ENCODE data around the gene ERBB4. TPM values are rescaled to one million over a fixed set of nuclear protein-coding genes. Genes with fewer than 3 reads are reported as not detected.

Gene ERBB4
- total RNA-seq, 1 experiment from 2014 or later, result not detected

GRCh38 chr2:212402316-212402715 is 136.3 kb downstream of the ERBB4 start:
- no peak for DNase-seq (ENCODE audit: unreplicated experiment)
- ChIA-PET CTCF (no interaction called here), POLR2A (no interaction called here)
- no peaks in the 10 kb centered on the region for H3K36me3 Mint-ChIP-seq (ENCODE audit: insufficient read depth, unreplicated experiment)
- no peaks in the 10 kb centered on the region for H3K4me1 Mint-ChIP-seq (ENCODE audit: insufficient read depth, unreplicated experiment)
- TF ChIP-seq CTCF (IDR thresholded peaks at IDR 0.05; ENCODE audit: unreplicated experiment), result no peak
- intact Hi-C loops (cut with micrococcal nuclease), result no loop called here
- no peak overlapping the region for H3K27ac Mint-ChIP-seq (ENCODE audit: low read depth, unreplicated experiment)
- H3K9me3 Mint-ChIP-seq (ENCODE audit: unreplicated experiment), result no peaks in the 10 kb centered on the region
- peaks cover 49% of the 10 kb centered on the region for H3K27me3 Mint-ChIP-seq (ENCODE audit: insufficient read depth, unreplicated experiment)
- BruUV-seq (replicated peaks), result no TSS peak
- no peak overlapping the region for H3K4me3 Mint-ChIP-seq (ENCODE audit: unreplicated experiment)

GRCh38 chr2:212398316-212398715 is 140.3 kb downstream of the ERBB4 start:
- Mint-ChIP-seq H3K4me1 (ENCODE audit: insufficient read depth, unreplicated experiment) (no peaks in the 10 kb centered on the region), H3K36me3 (ENCODE audit: insufficient read depth, unreplicated experiment) (no peaks in the 10 kb centered on the region), H3K27me3 (ENCODE audit: insufficient read depth, unreplicated experiment) (peaks cover 34% of the 10 kb centered on the region), H3K27ac (ENCODE audit: low read depth, unreplicated experiment) (no peak overlapping the region), H3K4me3 (ENCODE audit: unreplicated experiment) (no peak overlapping the region), H3K9me3 (ENCODE audit: unreplicated experiment) (no peaks in the 10 kb centered on the region)
- POLR2A ChIA-PET, result no interaction called here
- intact Hi-C loops (cut with micrococcal nuclease), result no loop called here
- no peak for TF ChIP-seq CTCF (IDR thresholded peaks at IDR 0.05; ENCODE audit: unreplicated experiment)
- no peak for DNase-seq (ENCODE audit: unreplicated experiment)
- BruUV-seq (replicated peaks), result no TSS peak
- CTCF ChIA-PET, result interaction anchor here (1.0 kb wide), 1 partner anchor 653 kb away, joined by 5 read pairs; no protein-coding TSS in a partner anchor

- Mint-ChIP-seq H3K4me3 (ENCODE audit: unreplicated experiment) (no peak overlapping the region), H3K36me3 (ENCODE audit: insufficient read depth, unreplicated experiment) (no peaks in the 10 kb centered on the region), H3K27me3 (ENCODE audit: insufficient read depth, unreplicated experiment) (peaks cover 34% of the 10 kb centered on the region), H3K27ac (ENCODE audit: low read depth, unreplicated experiment) (no peak overlapping the region), H3K4me1 (ENCODE audit: insufficient read depth, unreplicated experiment) (no peaks in the 10 kb centered on the region), H3K9me3 (ENCODE audit: unreplicated experiment) (no peaks in the 10 kb centered on the region)
- ChIA-PET CTCF (no interaction called here), POLR2A (no interaction called here)
- intact Hi-C loops (cut with micrococcal nuclease), result no loop called here
- no TSS peak for BruUV-seq (replicated peaks)
- no peak for DNase-seq (ENCODE audit: unreplicated experiment)
- no peak for TF ChIP-seq CTCF (IDR thresholded peaks at IDR 0.05; ENCODE audit: unreplicated experiment)
Observed at GRCh38 chr2:212392544-212392943, 146.1 kb downstream of the ERBB4 start.

GRCh38 chr2:212392043-212392442 is 146.6 kb downstream of the ERBB4 start:
- intact Hi-C loops (cut with micrococcal nuclease), result no loop called here
- Mint-ChIP-seq H3K27me3 (ENCODE audit: insufficient read depth, unreplicated experiment) (peaks cover 34% of the 10 kb centered on the region), H3K4me1 (ENCODE audit: insufficient read depth, unreplicated experiment) (no peaks in the 10 kb centered on the region), H3K27ac (ENCODE audit: low read depth, unreplicated experiment) (no peak overlapping the region), H3K9me3 (ENCODE audit: unreplicated experiment) (no peaks in the 10 kb centered on the region), H3K36me3 (ENCODE audit: insufficient read depth, unreplicated experiment) (no peaks in the 10 kb centered on the region), H3K4me3 (ENCODE audit: unreplicated experiment) (no peak overlapping the region)
- TF ChIP-seq CTCF (IDR thresholded peaks at IDR 0.05; ENCODE audit: unreplicated experiment), result no peak
- no TSS peak for BruUV-seq (replicated peaks)
- POLR2A ChIA-PET, result no interaction called here
- no peak for DNase-seq (ENCODE audit: unreplicated experiment)
- CTCF ChIA-PET, result no interaction called here
